NCI-H526 treated with DMSO at 0.1 percent for 48 hours (cell line): ENCODE results near the gene BORCS5.
"Not testable (repeated sequence)": the region's sequence is repeated elsewhere in the genome, so short reads cannot be mapped to it uniquely, and the experiment has no call there.

Experiments used
- DNase-seq: peaks from one replicate; lab custom pipeline; 2025; lab: John Stamatoyannopoulos, UW

Gene BORCS5

DNA sequence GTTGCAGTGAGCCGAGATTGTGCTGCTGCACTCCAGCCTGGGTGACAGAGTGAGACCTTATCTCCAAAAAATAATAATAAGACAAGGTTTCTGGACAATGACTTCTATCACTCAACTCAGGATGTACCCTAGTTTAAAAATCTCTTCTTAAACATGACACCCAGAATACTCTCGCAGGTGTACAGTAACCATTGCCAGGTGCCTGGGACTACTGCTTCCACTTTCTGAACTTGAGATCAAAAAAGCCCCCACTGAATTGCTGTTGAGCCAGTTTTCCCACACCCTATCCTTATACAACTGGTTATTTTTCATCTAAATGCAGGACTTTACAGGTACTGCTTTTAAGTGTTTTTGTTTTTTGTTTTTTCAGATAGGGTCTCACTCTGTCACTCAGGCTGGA lies 36.3 kb downstream of the BORCS5 start:
- no peak for DNase-seq

DNA sequence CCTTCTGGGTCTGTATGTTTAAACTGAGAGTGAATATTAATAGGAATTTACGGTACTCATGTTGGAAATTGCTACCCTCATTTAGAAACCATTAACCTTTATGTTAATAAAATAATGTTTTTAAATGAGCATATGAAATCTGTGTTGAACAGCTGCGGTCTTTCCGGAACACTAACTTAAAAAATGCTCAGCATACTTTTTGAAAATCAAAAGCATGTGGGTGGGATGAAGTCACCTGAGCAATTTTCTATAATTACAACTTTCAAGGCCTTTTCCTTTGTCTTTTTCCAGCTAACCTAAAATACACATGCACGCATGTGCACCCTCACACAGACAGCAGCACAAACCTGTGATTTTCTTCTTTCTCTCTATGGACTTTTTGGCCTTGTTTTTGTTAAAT lies 39.8 kb downstream of the BORCS5 start:
- DNase-seq, result no peak

DNA sequence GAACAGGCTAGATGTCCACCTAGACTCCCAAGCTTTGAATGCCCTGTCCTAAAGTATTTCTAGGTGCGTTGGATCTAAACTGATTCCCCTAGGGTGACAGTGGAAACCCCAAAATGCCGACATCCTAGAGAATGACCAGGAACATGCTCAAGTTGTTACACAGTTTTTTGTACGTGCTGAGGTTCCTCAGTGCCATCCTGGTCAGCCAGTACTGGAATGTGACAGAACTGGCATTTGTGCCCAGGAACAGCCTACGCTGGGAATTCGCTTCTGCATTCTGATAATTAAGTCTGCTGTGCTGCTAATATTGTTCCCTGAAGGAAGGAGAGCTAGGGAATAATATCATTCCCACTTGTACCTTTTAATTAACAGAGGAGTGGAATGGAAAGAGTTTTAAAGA lies 40.3 kb downstream of the BORCS5 start:
- no peak for DNase-seq

DNA sequence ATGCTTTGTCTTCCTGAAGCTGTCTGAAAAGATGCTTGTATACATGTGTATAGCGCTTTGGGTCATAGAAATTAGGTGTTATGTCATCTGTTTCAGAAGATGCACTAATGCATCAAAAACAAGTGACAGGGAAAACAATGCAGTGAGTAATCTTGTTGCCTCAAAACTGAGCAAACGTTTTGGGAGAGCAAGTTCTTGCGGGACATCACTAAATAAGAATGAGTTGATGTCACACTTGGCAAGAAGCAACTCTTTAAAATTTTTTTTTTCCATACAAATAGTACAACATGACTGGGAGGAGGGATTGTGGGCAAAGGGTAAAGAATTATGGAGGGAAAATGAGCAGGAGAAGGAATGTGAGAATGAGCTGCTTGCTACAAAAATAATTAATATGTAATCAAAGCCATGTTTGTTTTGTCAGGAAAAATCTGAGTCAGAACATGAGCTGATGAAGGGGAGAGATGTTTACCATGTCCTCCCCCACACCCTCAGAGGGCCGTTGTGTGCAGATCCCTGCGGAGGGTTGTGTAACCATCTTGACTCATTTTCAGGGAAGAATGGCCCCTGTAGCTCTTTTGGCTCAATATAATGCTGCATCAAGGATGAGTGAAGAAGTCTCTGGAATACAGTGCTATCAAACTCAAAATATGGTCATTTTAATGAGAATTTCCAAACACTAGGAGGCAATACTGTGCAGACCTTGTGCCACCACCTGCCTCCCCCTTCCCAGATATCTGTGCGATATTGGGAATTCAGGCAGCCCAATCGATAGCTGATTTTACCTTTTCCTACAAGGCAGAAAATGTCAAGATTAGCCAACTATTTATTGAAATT lies 41.4 kb downstream of the BORCS5 start:
- no peak for DNase-seq

DNA sequence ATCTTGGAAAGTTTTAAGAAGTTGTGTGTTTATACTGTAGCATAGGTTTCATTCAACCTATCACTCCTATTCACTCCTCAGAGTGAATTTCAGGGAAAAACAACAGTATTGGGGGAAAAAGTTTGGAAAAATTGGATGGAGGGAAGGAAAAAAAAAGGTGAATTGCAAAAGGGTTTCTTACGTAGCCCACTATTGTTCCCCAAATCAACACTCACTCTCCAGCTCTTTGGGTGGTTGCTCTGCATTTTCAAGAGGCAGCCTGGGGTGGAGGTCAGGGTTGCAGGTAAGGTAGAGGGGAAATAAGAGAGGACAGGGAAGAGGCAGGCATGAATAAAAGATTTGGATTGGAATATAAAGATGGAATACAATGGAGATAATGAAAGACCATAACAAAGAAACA lies 42.3 kb downstream of the BORCS5 start:
- DNase-seq, result no peak

DNA sequence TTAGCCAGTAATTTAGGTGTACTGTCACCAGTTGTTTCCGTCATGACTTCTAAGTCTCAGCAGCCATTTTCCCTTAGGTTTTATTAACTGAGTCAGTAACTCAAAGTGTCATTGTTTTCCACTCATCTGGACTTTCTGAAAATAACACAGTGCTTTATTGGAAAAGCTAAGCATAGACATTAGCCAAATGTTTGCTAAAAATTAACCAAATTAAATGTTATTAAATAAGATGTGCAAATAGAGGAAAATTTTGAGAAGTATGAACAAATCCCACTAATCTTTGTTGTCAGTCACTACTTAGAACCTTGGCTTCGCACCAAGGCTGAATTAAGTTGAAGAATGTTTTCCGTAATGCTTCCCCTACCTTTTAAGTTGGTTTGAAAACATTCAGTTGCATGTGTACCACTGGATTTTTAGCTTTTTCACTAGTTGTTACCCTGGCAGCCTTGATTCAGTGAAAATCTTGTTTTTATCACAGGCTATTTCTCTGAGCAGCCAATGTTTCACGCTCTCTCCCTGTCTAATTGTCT lies 43.0 kb downstream of the BORCS5 start:
- DNase-seq, result no peak

DNA sequence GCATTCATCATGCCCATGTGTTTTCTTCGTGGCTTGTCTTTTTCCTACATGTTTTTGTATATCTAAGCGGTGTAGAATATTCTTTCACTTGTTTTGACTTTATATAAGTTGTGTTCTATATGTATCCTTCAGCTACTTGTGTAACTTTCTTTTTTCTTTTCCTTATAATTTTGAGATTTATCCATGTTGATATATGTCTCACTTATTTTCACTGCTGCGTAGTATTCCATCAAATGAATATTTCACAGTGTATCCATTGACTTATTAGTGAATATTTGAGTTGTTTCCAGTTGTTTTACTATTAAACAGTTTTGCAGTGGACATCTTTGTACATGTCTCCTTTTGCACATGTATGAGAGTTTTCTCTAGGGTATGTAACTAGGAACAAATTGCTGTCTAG lies 43.9 kb downstream of the BORCS5 start:
- DNase-seq, result no peak

DNA sequence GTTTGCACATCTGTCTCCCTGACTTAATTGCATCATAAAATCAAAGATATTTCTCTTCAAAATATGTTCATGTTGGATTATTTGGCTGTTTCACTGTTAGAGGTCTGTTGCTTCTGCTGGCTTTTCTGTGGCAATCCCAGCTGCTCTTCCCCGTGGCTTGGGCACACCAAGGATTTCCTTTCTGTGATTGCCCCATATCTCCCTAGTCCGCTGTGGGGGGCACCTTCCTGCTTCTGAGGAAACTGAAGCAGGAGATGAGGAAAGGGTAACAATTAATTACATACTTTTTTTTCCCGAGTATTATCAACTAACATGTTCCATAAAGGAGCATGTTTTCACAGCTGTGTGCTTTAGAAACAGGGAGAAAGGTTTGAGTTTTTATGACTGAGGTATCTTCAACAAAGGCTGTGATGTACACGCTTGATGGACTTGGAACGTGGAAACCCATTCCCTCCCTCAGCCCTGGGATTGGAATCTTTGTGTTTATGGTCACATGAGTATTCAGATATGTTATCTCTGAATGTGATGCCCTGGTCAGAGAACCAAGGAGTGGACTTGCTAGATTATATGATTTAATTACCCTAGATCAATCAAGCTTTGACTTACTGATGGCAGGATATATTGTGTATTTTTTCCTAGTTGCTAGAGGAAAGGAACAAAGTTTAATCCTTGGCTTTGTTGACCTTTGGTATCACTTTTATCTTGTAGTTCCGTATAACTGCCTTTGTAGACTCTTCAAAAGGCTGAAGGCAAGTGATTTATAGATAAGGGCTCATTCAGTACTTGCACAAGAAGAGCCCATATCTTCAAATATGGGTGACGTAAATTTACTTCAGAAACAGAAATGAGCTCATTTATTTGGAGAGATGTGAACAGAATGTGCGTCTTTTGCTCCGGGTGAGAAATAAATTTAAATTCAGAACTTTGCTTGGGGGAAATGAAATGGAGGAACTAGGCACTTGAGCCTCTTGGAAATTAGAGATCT lies 46.7 kb downstream of the BORCS5 start:
- DNase-seq, result no peak

DNA sequence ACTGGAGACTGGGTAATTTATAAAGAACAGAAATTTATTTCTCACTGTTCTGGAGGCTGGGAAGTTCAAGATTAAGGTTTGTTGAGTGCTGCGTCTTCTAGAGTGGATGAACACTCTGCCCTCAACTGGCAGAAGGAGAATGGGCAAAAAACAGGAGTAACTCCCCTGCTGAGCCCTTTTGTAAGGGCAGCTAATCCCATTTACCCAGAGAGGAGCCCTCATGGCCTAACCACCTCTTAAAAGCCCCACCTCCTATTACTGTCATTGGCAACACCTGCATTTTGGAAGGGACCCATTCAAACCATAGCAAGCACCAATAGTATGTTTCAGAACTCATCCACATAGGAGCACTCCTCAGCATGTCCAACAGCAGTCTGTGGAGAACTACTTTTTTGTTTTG lies 47.4 kb downstream of the BORCS5 start:
- no peak for DNase-seq

DNA sequence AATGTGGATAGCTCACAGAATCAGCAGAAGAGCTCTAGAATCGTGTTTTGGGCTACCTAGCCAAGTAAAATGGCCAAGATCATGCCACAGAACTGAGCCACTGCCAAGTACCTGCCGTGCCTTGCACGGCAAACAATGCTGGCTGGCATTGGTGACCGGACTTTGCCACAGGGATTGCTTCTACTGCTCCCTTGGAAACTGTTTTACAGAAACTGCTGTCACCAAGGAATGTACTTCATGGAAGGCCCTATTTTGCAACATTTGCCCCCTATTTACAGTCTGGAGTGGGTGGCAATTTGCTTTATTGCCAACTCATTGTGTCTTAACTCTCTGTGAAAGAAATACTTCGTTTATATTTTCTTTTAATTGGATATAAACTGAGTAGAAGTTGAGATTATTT lies 49.0 kb downstream of the BORCS5 start:
- no peak for DNase-seq

DNA sequence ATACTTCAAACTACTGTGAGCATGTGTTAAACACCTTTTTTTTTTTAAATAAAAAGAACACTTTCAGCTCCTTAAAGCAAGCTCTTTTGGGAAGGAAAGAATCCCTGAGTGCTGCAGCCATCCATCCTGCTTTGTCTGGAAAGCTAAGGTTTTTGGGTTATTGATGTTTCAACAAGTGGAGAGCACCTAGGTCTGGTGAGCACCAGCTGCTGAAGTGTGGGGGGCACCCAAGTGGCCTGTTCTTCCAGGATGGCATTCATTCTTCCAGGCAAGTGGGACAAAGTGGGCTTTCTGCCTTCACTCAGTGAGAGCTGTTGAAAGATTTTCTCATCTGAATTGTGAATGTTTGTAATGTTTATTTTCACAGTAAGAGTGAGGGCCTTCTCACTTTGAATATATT lies 49.9 kb downstream of the BORCS5 start:
- no peak for DNase-seq

DNA sequence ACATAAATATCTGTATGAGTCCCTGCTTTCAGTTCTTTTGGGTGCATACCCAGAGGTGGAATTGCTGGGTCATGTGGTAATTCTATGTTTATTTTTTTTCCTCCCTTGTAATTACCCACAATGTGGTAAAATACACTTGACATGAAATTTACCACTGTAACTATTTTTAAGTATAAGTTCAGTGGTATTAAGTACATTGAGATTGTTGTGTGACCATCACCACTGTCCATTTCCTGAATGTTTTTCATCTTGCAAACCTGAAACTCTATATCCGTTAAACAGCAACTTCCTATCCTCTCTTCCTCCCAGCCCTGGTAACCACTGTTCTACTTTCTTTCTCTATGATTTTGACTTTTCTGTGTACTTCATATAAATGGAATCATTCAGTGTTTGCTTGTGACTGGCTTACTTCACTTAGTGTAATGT lies 51.4 kb downstream of the BORCS5 start:
- DNase-seq, result no peak

DNA sequence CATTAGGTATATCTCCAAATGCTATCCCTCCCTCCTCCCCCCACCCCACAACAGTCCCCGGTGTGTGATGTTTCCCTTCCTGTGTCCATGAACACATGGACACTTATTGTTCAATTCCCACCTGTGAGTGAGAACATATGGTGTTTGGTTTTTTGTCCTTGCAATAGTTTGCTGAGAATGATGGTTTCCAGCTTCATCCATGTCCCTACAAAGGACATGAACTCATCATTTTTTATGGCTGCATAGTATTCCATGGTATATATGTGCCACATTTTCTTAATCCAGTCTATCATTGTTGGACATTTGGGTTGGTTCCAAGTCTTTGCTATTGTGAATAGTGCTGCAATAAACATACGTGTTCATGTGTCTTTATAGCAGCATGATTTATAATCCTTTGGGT lies 52.5 kb downstream of the BORCS5 start:
- DNase-seq, result not testable (repeated sequence)

DNA sequence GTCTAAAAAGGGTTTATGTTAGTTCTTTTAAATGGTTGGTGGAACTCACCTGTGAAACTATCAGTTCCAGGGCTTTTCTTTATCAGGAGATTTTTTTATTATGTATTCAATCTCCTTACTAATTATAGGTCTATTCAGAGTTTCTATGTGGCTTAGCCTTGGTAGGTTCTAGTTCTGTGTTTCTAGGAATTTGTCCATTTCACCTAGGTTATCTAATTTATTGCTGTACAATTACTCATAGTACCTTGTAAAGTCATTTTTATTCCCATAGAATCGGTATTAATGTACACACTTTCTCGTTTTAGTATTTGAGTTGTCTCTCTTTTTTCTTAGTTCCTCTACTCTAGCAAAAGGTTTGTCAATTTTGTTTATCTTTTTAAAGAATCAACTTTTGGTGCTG lies 59.0 kb downstream of the BORCS5 start:
- no peak for DNase-seq

DNA sequence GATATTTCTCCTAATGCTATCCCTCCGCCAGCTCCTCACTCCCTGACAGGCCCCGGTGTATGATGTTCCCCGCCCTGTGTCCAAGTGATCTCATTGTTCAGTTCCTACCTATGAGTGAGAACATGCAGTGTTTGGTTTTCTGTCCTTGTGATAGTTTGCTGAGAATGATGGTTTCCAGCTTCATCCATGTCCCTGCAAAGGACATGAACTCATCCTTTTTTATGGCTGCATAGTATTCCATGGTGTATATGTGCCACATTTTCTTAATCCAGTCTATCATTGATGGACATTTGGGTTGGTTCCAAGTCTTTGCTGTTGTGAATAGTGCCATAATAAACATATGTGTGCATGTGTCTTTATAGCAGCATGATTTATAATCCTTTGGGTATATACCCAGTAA lies 62.3 kb downstream of the BORCS5 start:
- not testable (repeated sequence) for DNase-seq

DNA sequence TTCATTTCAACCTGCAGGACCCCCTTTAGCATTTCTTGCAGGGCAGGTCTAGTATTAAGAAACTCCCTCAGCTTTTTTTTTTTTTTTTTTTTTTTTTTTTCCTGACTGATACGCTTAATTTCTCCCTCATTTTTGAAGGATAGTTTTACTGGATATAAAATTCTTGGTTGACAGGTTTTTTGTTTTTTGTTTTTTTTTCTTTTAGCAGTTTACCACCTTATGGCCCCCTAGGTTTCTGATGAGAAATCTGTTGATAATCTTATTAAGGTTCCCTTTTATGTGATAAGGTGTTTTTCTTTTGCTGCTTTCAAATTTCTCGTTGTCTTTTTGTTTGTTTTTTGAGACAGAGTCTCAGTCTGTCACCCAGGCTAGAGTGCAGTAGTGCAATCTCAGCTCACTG lies 66.5 kb downstream of the BORCS5 start:
- no peak for DNase-seq

DNA sequence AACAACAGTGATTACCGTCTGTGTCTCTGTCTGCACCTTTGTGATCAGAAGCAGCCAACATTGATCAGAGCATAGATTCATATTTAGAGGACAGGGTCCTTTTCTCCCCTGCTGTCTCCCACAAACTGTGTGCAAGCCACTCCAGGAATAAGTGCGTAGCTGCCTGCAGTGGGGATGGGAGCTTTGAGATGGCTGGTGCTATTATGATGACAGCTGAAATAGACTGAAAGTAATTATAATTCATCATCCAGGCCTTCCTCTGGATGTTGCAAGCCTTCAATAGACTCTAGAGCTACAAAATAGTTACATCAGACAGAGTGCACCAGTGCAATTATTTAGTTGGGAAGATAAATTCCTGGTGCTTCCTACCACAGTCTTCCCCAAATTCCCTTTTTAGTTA lies 68.1 kb downstream of the BORCS5 start:
- DNase-seq, result no peak

DNA sequence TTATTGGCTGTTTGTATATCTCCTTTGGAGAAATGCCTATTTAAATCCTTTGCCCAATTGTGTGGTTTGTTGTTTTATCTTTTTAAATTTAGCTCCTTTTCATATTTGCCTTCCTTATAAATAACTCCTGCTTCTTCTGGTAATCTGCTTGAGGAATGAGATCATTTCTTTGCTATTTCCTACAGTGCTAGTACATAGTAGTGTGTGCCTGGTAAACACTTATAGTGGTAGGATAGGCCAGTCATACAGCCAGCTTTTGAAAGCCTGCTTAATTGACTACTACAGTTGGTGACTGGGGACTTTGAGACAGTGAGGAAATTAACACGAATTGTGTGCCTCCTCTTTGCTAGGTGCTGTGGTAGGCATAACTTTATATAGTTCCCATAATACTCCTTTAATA lies 68.7 kb downstream of the BORCS5 start:
- DNase-seq, result no peak

DNA sequence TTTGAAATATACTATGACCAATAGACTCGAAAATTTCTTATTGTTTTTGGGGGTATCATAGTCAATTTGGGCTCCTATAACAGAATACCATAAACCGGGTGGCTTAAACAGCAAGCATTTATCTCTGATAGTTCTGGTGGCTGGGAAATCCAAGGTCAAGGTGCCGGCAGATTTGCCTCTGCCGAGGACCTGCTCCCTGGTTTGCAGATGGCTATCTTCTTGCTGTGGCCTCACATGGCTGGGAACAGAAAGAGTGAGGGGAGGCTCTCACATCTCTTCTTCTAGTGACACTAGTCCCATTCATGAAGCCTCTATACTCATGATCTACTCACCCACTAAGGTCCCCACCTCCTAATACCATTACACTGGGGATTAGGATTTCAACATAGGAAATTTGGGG lies 70.7 kb downstream of the BORCS5 start:
- DNase-seq, result no peak

DNA sequence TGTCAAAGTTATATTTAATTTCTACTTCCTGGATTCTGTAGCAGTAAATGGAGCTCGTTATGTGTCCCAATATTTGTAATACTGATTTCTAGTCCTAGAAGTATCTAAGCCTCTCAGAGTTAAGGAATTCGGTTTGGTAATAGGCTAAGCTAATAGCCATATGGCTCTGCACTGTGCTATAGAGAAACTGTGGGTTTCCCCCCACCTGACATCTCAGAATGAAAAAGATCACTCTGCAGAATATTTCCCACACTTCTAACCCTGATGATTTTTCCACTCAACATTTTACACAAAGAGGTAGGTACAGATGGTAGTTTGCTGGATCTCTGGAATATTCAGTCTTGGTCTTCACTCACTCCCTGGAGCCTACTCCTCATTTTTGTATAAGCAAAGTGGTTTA lies 71.2 kb downstream of the BORCS5 start:
- no peak for DNase-seq

DNA sequence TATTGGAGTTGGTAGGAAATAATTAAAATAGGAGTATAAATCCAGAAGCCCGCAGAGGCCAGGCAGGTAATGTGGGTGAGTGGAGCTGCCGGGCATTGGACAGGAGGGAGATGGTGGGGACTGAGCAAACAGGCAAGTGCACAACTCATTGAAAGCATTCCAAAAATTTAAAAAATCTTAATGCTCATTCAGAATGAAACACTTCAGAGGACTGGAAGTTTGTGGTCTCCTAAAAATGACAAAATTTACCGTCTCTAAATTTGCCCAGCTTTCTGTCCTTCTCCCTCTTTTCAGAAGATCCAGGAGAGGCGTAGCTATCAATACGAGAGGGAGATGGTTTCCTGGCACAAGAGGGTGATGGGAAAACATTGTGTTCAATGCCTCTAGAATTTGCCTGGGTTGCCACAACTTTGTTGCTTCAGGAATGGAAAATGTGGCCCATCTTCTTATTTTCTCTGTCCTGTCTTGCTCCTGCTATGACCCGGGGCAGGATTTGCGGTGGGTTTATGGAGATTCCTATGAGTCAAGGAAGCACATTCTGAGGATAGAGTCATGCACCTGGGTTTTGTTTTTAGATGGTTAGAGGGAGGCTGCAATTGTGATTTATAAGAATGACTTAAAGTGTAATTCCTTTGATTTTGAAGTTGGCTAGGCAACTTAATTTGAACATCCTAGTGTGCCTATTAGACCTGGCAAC lies 72.2 kb downstream of the BORCS5 start:
- DNase-seq, result no peak

DNA sequence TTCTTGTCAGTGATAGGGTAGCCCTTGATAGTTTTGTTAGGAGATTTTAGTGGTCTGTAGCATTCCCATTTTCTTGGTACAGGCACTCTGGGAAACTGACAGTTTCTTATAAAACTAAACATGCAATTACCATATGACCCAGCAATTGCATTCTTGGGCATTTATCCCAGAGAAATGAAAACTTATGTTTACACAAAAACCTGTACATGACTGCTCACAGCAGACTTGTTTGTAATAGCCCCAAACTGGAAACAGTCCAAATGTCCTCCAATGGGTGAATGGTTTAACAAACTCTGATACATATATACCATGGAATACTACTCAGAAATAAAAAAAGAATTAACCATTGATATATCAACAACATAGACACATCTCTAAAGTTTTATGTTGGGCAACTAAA lies 75.5 kb downstream of the BORCS5 start:
- no peak for DNase-seq
